GM12878 (cell line): ENCODE results near the gene FBXL7. TPM values are rescaled to one million over a fixed set of nuclear protein-coding genes. Genes with fewer than 3 reads are reported as not detected.

Experiments used
- ATAC-seq: fragments of 200-7000 bp; cut with Tn5 transposase; 3 replicates; pipeline ENCODE4 v1.9.1; 2020; ENCODE audit warnings: mild to moderate bottlenecking, moderate library complexity
- BruUV-seq: library from RNA; stranded (reverse); fragments of 400-500 nt; replicated peaks from 2 replicates; lab custom pipeline; 2021; lab: Mats Ljungman, UMichigan
- CTCF ChIA-PET: fragments of 300-600 bp; sonication (Branson Sonifier 250); formaldehyde crosslinking; extraction: SDS; loops from one replicate; lab custom pipeline; 2021; ENCODE audit warnings: inconsistent platforms; lab: Yijun Ruan, JAX
- POLR2A ChIA-PET: fragments of 350-600 bp; formaldehyde crosslinking; extraction: SDS; loops from one replicate; lab custom pipeline; 2021; ENCODE audit warnings: inconsistent platforms; lab: Charles Lee
- RAD21 ChIA-PET: fragments of 300-600 bp; sonication (Branson Sonifier 250); formaldehyde crosslinking; loops from one replicate; lab custom pipeline; 2023; ENCODE audit warnings: antibody characterized with exemption; ENCODE audit not compliant: unreplicated experiment; lab: Charles Lee
- SMC1A ChIA-PET: fragments of 300-600 bp; sonication (Branson Sonifier 250); formaldehyde crosslinking; loops from one replicate; lab custom pipeline; 2023; ENCODE audit not compliant: unreplicated experiment, uncharacterized antibody; lab: Charles Lee
- DNase-seq: peaks from one replicate; pipeline ENCODE4 v3.0.0-alpha.2; 2011; ENCODE audit warnings: low read depth, low spot score
- FAIRE-seq: peaks from 3 replicates; lab custom pipeline; 2011; peaks lifted over from hg19 to GRCh38; lab: Jason Lieb, UNC
- H2AFZ ChIP-seq: 2 replicates; pipeline ENCODE4 v1.6.0; 2011; ENCODE audit warnings: low read depth, low read length, control low read depth; ENCODE audit not compliant: control insufficient read depth
- H3K27ac ChIP-seq: 2 replicates; pipeline ENCODE4 v1.5.1; 2011; ENCODE audit warnings: control low read depth; ENCODE audit not compliant: control insufficient read depth, insufficient read depth
- H3K27me3 ChIP-seq, 2 experiments: replicated peaks in 1 of 2; 2 replicates each; pipeline versions ENCODE4 v1.6.0 to v1.6.1; 2011; ENCODE audit warnings: low read length in 1 of 2; ENCODE audit not compliant: control insufficient read depth in 2 of 2, insufficient read depth in 2 of 2
- H3K36me3 ChIP-seq, 2 experiments: 2 replicates each; pipeline ENCODE4 v1.5.1; 2011; ENCODE audit warnings: low read length in 1 of 2; ENCODE audit not compliant: control insufficient read depth in 2 of 2, insufficient read depth in 2 of 2
- H3K4me1 ChIP-seq: 2 replicates; pipeline ENCODE4 v1.6.1; 2011; ENCODE audit warnings: mild to moderate bottlenecking, low read length, moderate library complexity, mixed read lengths; ENCODE audit not compliant: control insufficient read depth, insufficient read depth
- H3K4me2 ChIP-seq: 2 replicates; pipeline ENCODE4 v1.6.0; 2011; ENCODE audit warnings: control low read depth; ENCODE audit not compliant: control insufficient read depth, insufficient read depth
- H3K4me3 ChIP-seq: fragments of 200-600 bp; sonication (generic); 2 replicates; pipeline ENCODE4 v1.5.1; 2016
- H3K79me2 ChIP-seq: 2 replicates; pipeline ENCODE4 v1.6.0; 2011; ENCODE audit warnings: low read length; ENCODE audit not compliant: control insufficient read depth, insufficient read depth
- H3K9ac ChIP-seq: 2 replicates; pipeline ENCODE4 v1.8.0; 2011; ENCODE audit warnings: low read length, control low read depth, mixed read lengths; ENCODE audit not compliant: control insufficient read depth, insufficient read depth
- H3K9me3 ChIP-seq: replicated peaks from 3 replicates; pipeline ENCODE4 v1.5.1; 2011; ENCODE audit warnings: mild to moderate bottlenecking, low read length; ENCODE audit not compliant: control insufficient read depth, insufficient read depth
- H4K20me1 ChIP-seq: 2 replicates; pipeline ENCODE4 v1.6.0; 2011; ENCODE audit not compliant: control insufficient read depth, insufficient read depth
- CBFB ChIP-seq: IDR thresholded peaks from 2 replicates; pipeline ENCODE4 v1.6.1; 2016; ENCODE audit warnings: antibody characterized with exemption, low read depth
- CREB1 ChIP-seq: IDR thresholded peaks from 2 replicates; pipeline ENCODE4 v1.6.1; 2012; ENCODE audit warnings: low read depth, mild to moderate bottlenecking, inconsistent platforms
- FOXM1 ChIP-seq: IDR thresholded peaks from 2 replicates; pipeline ENCODE4 v1.6.1; 2012; ENCODE audit warnings: low read depth, mild to moderate bottlenecking, inconsistent platforms, low read length, moderate library complexity
- IRF4 ChIP-seq: IDR thresholded peaks from 2 replicates; pipeline ENCODE4 v1.6.1; 2011; ENCODE audit warnings: low read depth, low read length
- JUNB ChIP-seq: IDR thresholded peaks from 2 replicates; pipeline ENCODE4 v1.6.1; 2016; ENCODE audit warnings: antibody characterized with exemption, mild to moderate bottlenecking
- NBN ChIP-seq: fragments of 450-650 bp; IDR thresholded peaks from 2 replicates; pipeline ENCODE4 v1.6.1; 2016
- NFIC ChIP-seq: IDR thresholded peaks from 2 replicates; pipeline ENCODE4 v1.6.1; 2012; ENCODE audit warnings: low read depth, mild to moderate bottlenecking, inconsistent platforms, low read length, moderate library complexity
- NR2C1 ChIP-seq: fragments of 450-650 bp; IDR thresholded peaks from 2 replicates; pipeline ENCODE4 v1.6.1; 2017; ENCODE audit warnings: antibody characterized with exemption, mild to moderate bottlenecking, moderate library complexity
- NRF1 ChIP-seq: conservative IDR thresholded peaks from 2 replicates; pipeline ENCODE4 v1.6.1; 2011; ENCODE audit warnings: mild to moderate bottlenecking, low read depth, low read length, improper control_type of control experiment
- PAX8 ChIP-seq: fragments of 450-650 bp; IDR thresholded peaks from 2 replicates; pipeline ENCODE4 v1.6.1; 2017; ENCODE audit warnings: mild to moderate bottlenecking, moderate library complexity
- SMAD1 ChIP-seq: fragments of 450-650 bp; IDR thresholded peaks from 2 replicates; pipeline ENCODE4 v1.6.1; 2018; ENCODE audit warnings: mild to moderate bottlenecking, low read depth; ENCODE audit not compliant: partially characterized antibody
- SMC3 ChIP-seq: IDR thresholded peaks from 2 replicates; pipeline ENCODE4 v1.6.1; 2011; ENCODE audit warnings: low read length, improper control_type of control experiment, borderline replicate concordance
- SREBF2 ChIP-seq: IDR thresholded peaks from 2 replicates; pipeline ENCODE4 v1.6.1; 2012; ENCODE audit warnings: mild to moderate bottlenecking, low read length
- SRF ChIP-seq, 2 experiments: IDR thresholded peaks; 2 replicates each; pipeline ENCODE4 v1.6.1; 2011; ENCODE audit warnings: low read depth in 2 of 2, low read length in 2 of 2, mild to moderate bottlenecking in 1 of 2, moderate library complexity in 1 of 2
- ZNF24 ChIP-seq: fragments of 450-650 bp; IDR thresholded peaks from 2 replicates; pipeline ENCODE4 v1.6.1; 2017; ENCODE audit warnings: antibody characterized with exemption, mild to moderate bottlenecking
- WGBS: methylation state at CpG from one replicate; pipeline ENCODE4 v1.1.6; 2016; ENCODE audit warnings: low lambda C conversion rate; ENCODE audit not compliant: insufficient replicate concordance, insufficient coverage; ENCODE audit errors: missing lambda C conversion rate; 5-methylcytosine and 5-hydroxymethylcytosine counted together
- in situ Hi-C: fragments of 300-500 bp; cut with MboI; formaldehyde crosslinking; loops from 9 replicates; pipeline ENCODE4 v1.14.3; 2018; ENCODE audit warnings: mixed read lengths
- intact Hi-C: fragments of 100-400 bp; cut with micrococcal nuclease; formaldehyde crosslinking; loops from one replicate; pipeline ENCODE4 v1.14.2; 2022; ENCODE audit not compliant: unreplicated experiment
- polyA plus RNA-seq, 11 experiments: library from polyadenylated mRNA; depleted of rRNA in 4 of 11; unstranded in 6 of 11; stranded (reverse) in 5 of 11; fragments of >200 nt; fragmentation: Nextera tagmentation in 4 of 11; fragmentation: Illumina TruSeq in 1 of 11; extraction: Ambion mirVana in 4 of 11; extraction: Trizol in 1 of 11; gene quantifications; 1 replicate in 1 of 11; 2 replicates in 10 of 11; pipeline versions ENCODE4 v1.2.1 to v1.2.3, GENCODE V29; 2011 to 2016; ENCODE audit warnings: inconsistent platforms in 2 of 11, missing spikeins in 2 of 11, low read depth in 1 of 11
- total RNA-seq, 4 experiments: library from RNA; depleted of rRNA in 3 of 4; stranded (reverse); fragments of >200 nt in 3 of 4; fragmentation: Illumina TruSeq in 1 of 4; extraction: Trizol in 1 of 4; gene quantifications; 2 replicates each; pipeline versions ENCODE4 v1.2.1 to v1.2.3, GENCODE V29; 2013 to 2021
- TF ChIP-seq, protein P1 (sequence below): IDR thresholded peaks from 2 replicates; pipeline ENCODE4 v1.6.1; 2012; ENCODE audit warnings: low read depth, low read length, improper control_type of control experiment
- TF ChIP-seq, protein P2 (sequence below): fragments of 450-650 bp; IDR thresholded peaks from 2 replicates; pipeline ENCODE4 v1.6.1; 2017; ENCODE audit warnings: borderline replicate concordance
- TF ChIP-seq, protein P3 (sequence below): IDR thresholded peaks from 2 replicates; pipeline ENCODE4 v1.6.1; 2012; ENCODE audit warnings: low read depth, low read length, improper control_type of control experiment
- TF ChIP-seq, protein P4 (sequence below): fragments of 450-650 bp; IDR thresholded peaks from 2 replicates; pipeline ENCODE4 v1.6.1; 2014; ENCODE audit warnings: mild to moderate bottlenecking
- TF ChIP-seq, protein P5 (sequence below): fragments of 450-650 bp; IDR thresholded peaks from 2 replicates; pipeline ENCODE4 v1.6.1; 2017; ENCODE audit warnings: mild to moderate bottlenecking

FBXL7 gene
- total and polyA plus RNA-seq, 10 of the 15 experiments (the other 5 are each of a cell fraction or from before 2014, with no cell fraction given) = 0.03 to 0.44 (median 0.16) TPM

DNA sequence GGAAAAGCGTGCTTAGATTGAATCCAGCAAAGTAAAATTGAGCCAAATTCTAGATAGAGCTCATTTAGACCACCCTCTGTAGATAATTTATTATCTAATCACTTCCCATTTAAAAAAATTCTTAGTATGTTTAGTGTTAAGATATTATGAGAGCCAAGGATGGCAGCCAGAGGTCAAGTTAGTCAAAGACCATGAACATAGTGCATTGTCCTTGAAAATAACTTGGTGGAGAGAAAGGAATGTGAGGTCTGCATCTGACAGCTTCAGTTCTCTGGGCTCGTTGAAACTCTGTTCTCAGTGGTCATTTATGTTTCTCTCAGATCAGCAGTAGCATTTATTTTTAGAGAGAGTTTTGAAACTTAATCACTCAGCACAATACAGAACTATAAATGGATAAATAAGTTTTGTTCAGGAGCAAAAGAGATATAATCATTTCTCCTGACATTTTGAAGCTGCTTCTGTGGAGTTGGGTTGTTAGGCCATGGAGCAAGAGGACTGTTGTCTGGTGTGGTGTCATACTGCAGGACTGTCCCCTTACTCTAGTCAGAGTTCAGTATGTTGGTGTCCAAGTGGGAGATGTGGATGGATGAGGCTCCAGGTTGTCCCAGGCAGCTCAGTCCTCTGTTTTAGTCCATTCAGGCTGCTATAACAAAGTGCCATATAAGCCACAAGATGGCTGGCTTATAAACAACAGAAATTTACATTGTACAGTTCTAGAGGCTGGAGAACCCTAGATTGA lies 337.7 kb downstream of the FBXL7 start:
- no peak for DNase-seq
- no peaks in the 10 kb centered on the region for H4K20me1 ChIP-seq
- WGBS = 0% methylated on average over 2 of the region's 2 CpGs
- CTCF ChIA-PET = interaction anchor here (1.0 kb wide), 1 partner anchor 13 kb away, joined by 3 read pairs; no protein-coding TSS in a partner anchor
- intact Hi-C loops = no loop called here
- TF ChIP-seq, protein P1, sequence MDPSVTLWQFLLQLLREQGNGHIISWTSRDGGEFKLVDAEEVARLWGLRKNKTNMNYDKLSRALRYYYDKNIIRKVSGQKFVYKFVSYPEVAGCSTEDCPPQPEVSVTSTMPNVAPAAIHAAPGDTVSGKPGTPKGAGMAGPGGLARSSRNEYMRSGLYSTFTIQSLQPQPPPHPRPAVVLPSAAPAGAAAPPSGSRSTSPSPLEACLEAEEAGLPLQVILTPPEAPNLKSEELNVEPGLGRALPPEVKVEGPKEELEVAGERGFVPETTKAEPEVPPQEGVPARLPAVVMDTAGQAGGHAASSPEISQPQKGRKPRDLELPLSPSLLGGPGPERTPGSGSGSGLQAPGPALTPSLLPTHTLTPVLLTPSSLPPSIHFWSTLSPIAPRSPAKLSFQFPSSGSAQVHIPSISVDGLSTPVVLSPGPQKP = no peak
- TF ChIP-seq FOXM1 (no peak), SRF (IDR thresholded peaks at IDR 0.05; ENCODE audit: low read depth in 2 of 2, low read length in 2 of 2) (no peak), PAX8 (no peak), JUNB (no peak), NRF1 (no peak), SMC3 (no peak), ZNF24 (no peak), NBN (no peak), SMAD1 (no peak), IRF4 (no peak), SREBF2 (no peak), NR2C1 (no peak), NFIC (no peak), CBFB (no peak), CREB1 (no peak)
- TF ChIP-seq, protein P2, sequence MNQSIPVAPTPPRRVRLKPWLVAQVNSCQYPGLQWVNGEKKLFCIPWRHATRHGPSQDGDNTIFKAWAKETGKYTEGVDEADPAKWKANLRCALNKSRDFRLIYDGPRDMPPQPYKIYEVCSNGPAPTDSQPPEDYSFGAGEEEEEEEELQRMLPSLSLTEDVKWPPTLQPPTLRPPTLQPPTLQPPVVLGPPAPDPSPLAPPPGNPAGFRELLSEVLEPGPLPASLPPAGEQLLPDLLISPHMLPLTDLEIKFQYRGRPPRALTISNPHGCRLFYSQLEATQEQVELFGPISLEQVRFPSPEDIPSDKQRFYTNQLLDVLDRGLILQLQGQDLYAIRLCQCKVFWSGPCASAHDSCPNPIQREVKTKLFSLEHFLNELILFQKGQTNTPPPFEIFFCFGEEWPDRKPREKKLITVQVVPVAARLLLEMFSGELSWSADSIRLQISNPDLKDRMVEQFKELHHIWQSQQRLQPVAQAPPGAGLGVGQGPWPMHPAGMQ = no peak
- TF ChIP-seq, protein P3, sequence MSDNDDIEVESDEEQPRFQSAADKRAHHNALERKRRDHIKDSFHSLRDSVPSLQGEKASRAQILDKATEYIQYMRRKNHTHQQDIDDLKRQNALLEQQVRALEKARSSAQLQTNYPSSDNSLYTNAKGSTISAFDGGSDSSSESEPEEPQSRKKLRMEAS = no peak
- TF ChIP-seq, protein P4, sequence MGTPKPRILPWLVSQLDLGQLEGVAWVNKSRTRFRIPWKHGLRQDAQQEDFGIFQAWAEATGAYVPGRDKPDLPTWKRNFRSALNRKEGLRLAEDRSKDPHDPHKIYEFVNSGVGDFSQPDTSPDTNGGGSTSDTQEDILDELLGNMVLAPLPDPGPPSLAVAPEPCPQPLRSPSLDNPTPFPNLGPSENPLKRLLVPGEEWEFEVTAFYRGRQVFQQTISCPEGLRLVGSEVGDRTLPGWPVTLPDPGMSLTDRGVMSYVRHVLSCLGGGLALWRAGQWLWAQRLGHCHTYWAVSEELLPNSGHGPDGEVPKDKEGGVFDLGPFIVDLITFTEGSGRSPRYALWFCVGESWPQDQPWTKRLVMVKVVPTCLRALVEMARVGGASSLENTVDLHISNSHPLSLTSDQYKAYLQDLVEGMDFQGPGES = no peak
- TF ChIP-seq, protein P5, sequence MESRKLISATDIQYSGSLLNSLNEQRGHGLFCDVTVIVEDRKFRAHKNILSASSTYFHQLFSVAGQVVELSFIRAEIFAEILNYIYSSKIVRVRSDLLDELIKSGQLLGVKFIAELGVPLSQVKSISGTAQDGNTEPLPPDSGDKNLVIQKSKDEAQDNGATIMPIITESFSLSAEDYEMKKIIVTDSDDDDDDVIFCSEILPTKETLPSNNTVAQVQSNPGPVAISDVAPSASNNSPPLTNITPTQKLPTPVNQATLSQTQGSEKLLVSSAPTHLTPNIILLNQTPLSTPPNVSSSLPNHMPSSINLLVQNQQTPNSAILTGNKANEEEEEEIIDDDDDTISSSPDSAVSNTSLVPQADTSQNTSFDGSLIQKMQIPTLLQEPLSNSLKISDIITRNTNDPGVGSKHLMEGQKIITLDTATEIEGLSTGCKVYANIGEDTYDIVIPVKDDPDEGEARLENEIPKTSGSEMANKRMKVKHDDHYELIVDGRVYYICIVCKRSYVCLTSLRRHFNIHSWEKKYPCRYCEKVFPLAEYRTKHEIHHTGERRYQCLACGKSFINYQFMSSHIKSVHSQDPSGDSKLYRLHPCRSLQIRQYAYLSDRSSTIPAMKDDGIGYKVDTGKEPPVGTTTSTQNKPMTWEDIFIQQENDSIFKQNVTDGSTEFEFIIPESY = no peak
- TF ChIP-seq, all 136 proteins: peak for 0
- ATAC-seq (no peak), FAIRE-seq (no peak)
- no peaks in the 10 kb centered on the region for H3K9me3 ChIP-seq
- in situ Hi-C loops = no loop called here
- no TSS peak for BruUV-seq
- H3K27me3 ChIP-seq = no peaks in the 10 kb centered on the region
- H3K4me3 ChIP-seq = no peak overlapping the region
- H3K4me1 ChIP-seq = no peaks in the 10 kb centered on the region
- H3K27ac ChIP-seq = no peak overlapping the region
- POLR2A ChIA-PET = no interaction called here
- no peak overlapping the region for H3K9ac ChIP-seq
- SMC1A ChIA-PET = no interaction called here
- RAD21 ChIA-PET = no interaction called here
- no peak overlapping the region for H2AFZ ChIP-seq
- no peak overlapping the region for H3K4me2 ChIP-seq
- H3K79me2 ChIP-seq = no peaks in the 10 kb centered on the region
- no peaks in the 10 kb centered on the region for H3K36me3 ChIP-seq
